IMR-90 (cell line): ENCODE data around the gene BPGM. TPM values are rescaled to one million over a fixed set of nuclear protein-coding genes. Genes with fewer than 3 reads are reported as not detected.

ENCODE experiments used
- ATAC-seq: fragments of 200-7000 bp; cut with Tn5 transposase; 2 replicates; pipeline ENCODE4 v1.9.1; 2020; ENCODE audit warnings: low read depth, mild to moderate bottlenecking, moderate library complexity
- BruUV-seq: library from RNA; stranded (reverse); fragments of 400-500 nt; replicated peaks from 2 replicates; lab custom pipeline; 2021; lab: Mats Ljungman, UMichigan
- CTCF ChIA-PET: fragments of 300-600 bp; formaldehyde crosslinking; extraction: SDS; loops from one replicate; lab custom pipeline; 2021; ENCODE audit warnings: antibody characterized with exemption; lab: Yijun Ruan, JAX
- POLR2A ChIA-PET: fragments of 300-600 bp; sonication (Branson Sonifier 250); formaldehyde crosslinking; loops from one replicate; lab custom pipeline; 2022; ENCODE audit warnings: antibody characterized with exemption; ENCODE audit not compliant: unreplicated experiment; lab: Charles Lee
- DNase-seq: peaks from one replicate; pipeline ENCODE4 v3.0.0; 2013
- H2AFZ ChIP-seq: replicated peaks from 2 replicates; pipeline ENCODE3; 2013; ENCODE audit warnings: low read length, mild to moderate bottlenecking; ENCODE audit not compliant: poor library complexity
- H2AK5ac ChIP-seq: 2 replicates; pipeline ENCODE4 v1.6.1; 2013; ENCODE audit warnings: low read depth, low read length, inconsistent platforms
- H2AK9ac ChIP-seq: replicated peaks from 2 replicates; pipeline ENCODE3; 2013; ENCODE audit warnings: mild to moderate bottlenecking, low read depth, low read length, moderate library complexity; ENCODE audit not compliant: poor library complexity
- H2BK120ac ChIP-seq: 2 replicates; pipeline ENCODE4 v1.6.1; 2013; ENCODE audit warnings: low read depth, low read length, inconsistent platforms
- H2BK15ac ChIP-seq: 3 replicates; pipeline ENCODE4 v1.6.1; 2013; ENCODE audit warnings: low read depth, low read length, inconsistent platforms
- H2BK20ac ChIP-seq: 2 replicates; pipeline ENCODE4 v1.6.1; 2013; ENCODE audit warnings: low read depth, mild to moderate bottlenecking, inconsistent platforms, low read length, moderate library complexity
- H2BK5ac ChIP-seq: 2 replicates; pipeline ENCODE4 v1.6.1; 2013; ENCODE audit warnings: mild to moderate bottlenecking, low read depth, low read length, inconsistent platforms; ENCODE audit not compliant: poor library complexity, severe bottlenecking
- H3K14ac ChIP-seq: replicated peaks from 2 replicates; pipeline ENCODE4 v1.6.1; 2013; ENCODE audit warnings: low read depth, low read length, inconsistent platforms
- H3K18ac ChIP-seq: 2 replicates; pipeline ENCODE4 v1.6.1; 2013; ENCODE audit warnings: low read depth, low read length, control low read depth
- H3K23ac ChIP-seq: 2 replicates; pipeline ENCODE4 v1.6.1; 2013; ENCODE audit warnings: low read depth, low read length, inconsistent platforms
- H3K27ac ChIP-seq: 2 replicates; pipeline ENCODE4 v1.5.1; 2013; ENCODE audit warnings: mild to moderate bottlenecking, control low read depth, low read length; ENCODE audit not compliant: insufficient read depth
- H3K27me3 ChIP-seq: 2 replicates; pipeline ENCODE4 v1.6.1; 2013; ENCODE audit warnings: low read length; ENCODE audit not compliant: control insufficient read depth, insufficient read depth
- H3K36me3 ChIP-seq: 2 replicates; pipeline ENCODE4 v1.6.1; 2013; ENCODE audit warnings: low read length, mixed read lengths; ENCODE audit not compliant: control insufficient read depth, insufficient read depth
- H3K4ac ChIP-seq: 2 replicates; pipeline ENCODE4 v1.6.1; 2013; ENCODE audit warnings: low read depth, low read length, inconsistent platforms
- H3K4me1 ChIP-seq: 2 replicates; pipeline ENCODE4 v1.6.1; 2013; ENCODE audit warnings: low read length, mixed read lengths; ENCODE audit not compliant: control insufficient read depth, insufficient read depth
- H3K4me2 ChIP-seq: 2 replicates; pipeline ENCODE4 v1.6.1; 2013; ENCODE audit warnings: low read depth, mild to moderate bottlenecking, control low read depth, low read length, moderate library complexity
- H3K4me3 ChIP-seq: 2 replicates; pipeline ENCODE4 v1.5.1; 2013; ENCODE audit warnings: low read depth, mild to moderate bottlenecking, control low read depth, low read length, moderate library complexity; ENCODE audit not compliant: insufficient read depth
- H3K56ac ChIP-seq: 2 replicates; pipeline ENCODE4 v1.6.1; 2013; ENCODE audit warnings: low read length, inconsistent platforms; ENCODE audit not compliant: insufficient read depth; ENCODE audit errors: extremely low read depth
- H3K79me1 ChIP-seq, 2 experiments: 2 replicates each; pipeline ENCODE4 v1.6.1; 2013; ENCODE audit warnings: low read length in 2 of 2, inconsistent platforms in 1 of 2, low read depth in 1 of 2
- H3K9ac ChIP-seq: 2 replicates; pipeline ENCODE4 v1.6.1; 2013; ENCODE audit warnings: low read depth, low read length, control low read depth
- H3K9me1 ChIP-seq: 2 replicates; pipeline ENCODE4 v1.6.1; 2013; ENCODE audit warnings: low read length, inconsistent platforms; ENCODE audit not compliant: insufficient read depth
- H3K9me3 ChIP-seq: 2 replicates; pipeline ENCODE4 v1.6.1; 2013; ENCODE audit warnings: low read length; ENCODE audit not compliant: control insufficient read depth, insufficient read depth
- H4K20me1 ChIP-seq: 2 replicates; pipeline ENCODE4 v1.6.1; 2013; ENCODE audit warnings: low read length, inconsistent platforms; ENCODE audit not compliant: insufficient read depth
- H4K5ac ChIP-seq: 2 replicates; pipeline ENCODE4 v1.6.1; 2013; ENCODE audit warnings: mild to moderate bottlenecking, low read depth, low read length, control low read depth
- H4K8ac ChIP-seq, 2 experiments: 2 replicates each; pipeline ENCODE4 v1.6.1; 2013; ENCODE audit warnings: low read depth in 2 of 2, low read length in 2 of 2, control low read depth in 1 of 2, inconsistent platforms in 1 of 2
- H4K91ac ChIP-seq: 2 replicates; pipeline ENCODE4 v1.6.1; 2013; ENCODE audit warnings: low read depth, low read length, inconsistent platforms; ENCODE audit not compliant: insufficient read depth
- MAFK ChIP-seq: IDR thresholded peaks from 2 replicates; pipeline ENCODE4 v1.6.1; 2012; ENCODE audit warnings: low read depth, low read length, improper control_type of control experiment
- MAZ ChIP-seq: IDR thresholded peaks from 2 replicates; pipeline ENCODE4 v1.6.1; 2012; ENCODE audit warnings: low read depth, mild to moderate bottlenecking, low read length, improper control_type of control experiment, moderate library complexity, borderline replicate concordance
- WGBS, 2 experiments: methylation state at CpG; one replicate each; pipeline versions ENCODE4 v1.1.5 to v1.1.7; 2013; ENCODE audit warnings: missing lambda C conversion rate in 2 of 2; ENCODE audit not compliant: insufficient read length in 1 of 2; ENCODE audit errors: extremely low coverage in 2 of 2; 5-methylcytosine and 5-hydroxymethylcytosine counted together
- dilution Hi-C: fragments of 300-500 bp; cut with HindIII; formaldehyde crosslinking; loops from one replicate; pipeline ENCODE4 v1.14.3; 2018; ENCODE audit warnings: low sequenced_read_pairs; ENCODE audit not compliant: unreplicated experiment
- in situ Hi-C: fragments of 300-500 bp; cut with MboI; formaldehyde crosslinking; loops from 3 replicates; pipeline ENCODE4 v1.14.3; 2019; ENCODE audit warnings: low sequenced_read_pairs, inconsistent platforms, mixed read lengths
- intact Hi-C: fragments of 100-400 bp; cut with micrococcal nuclease; formaldehyde crosslinking; loops from 2 replicates; pipeline ENCODE4 v1.10.0; 2022
- polyA plus RNA-seq, 3 experiments: library from polyadenylated mRNA; depleted of rRNA; stranded (reverse); fragments of >200 nt; gene quantifications; 2 replicates each; pipeline ENCODE4 v1.2.3, GENCODE V29; 2012; ENCODE audit warnings: low replicate concordance in 1 of 3
- total RNA-seq: library from RNA; depleted of rRNA; stranded (reverse); fragments of >200 nt; gene quantifications from 2 replicates; pipeline ENCODE4 v1.2.3, GENCODE V29; 2012

Gene BPGM
- total and polyA plus RNA-seq, 2 of the 4 experiments (the other 2 are of a cell fraction) = 18.8 to 20.0 TPM

GRCh38 chr7:134702366-134703240, 56.0 kb downstream of the BPGM start:
- Histone ChIP-seq H2BK5ac (no peak overlapping the region), H3K36me3 (no peaks in the 10 kb centered on the region), H3K27me3 (no peaks in the 10 kb centered on the region), H3K23ac (no peak overlapping the region), H3K4me3 (no peak overlapping the region), H3K56ac (no peak overlapping the region), H4K8ac (no peak overlapping the region), H3K18ac (no peak overlapping the region), H3K4me1 (no peaks in the 10 kb centered on the region), H3K9me3 (no peaks in the 10 kb centered on the region), H3K27ac (no peak overlapping the region), H4K5ac (no peak overlapping the region; the same call in 1 of the 2 replicates), H3K14ac (0 out of 2 replicates have a peak overlapping the region, but pooled peaks have one; percentile 10), H3K9me1 (no peaks in the 10 kb centered on the region), H3K4me2 (no peak overlapping the region), H4K91ac (no peak overlapping the region), H4K20me1 (no peaks in the 10 kb centered on the region), H2BK20ac (peak overlapping the region; percentile 52; the same call in 1 of the 2 replicates), H2AK5ac (no peak overlapping the region), H2BK120ac (0 out of 2 replicates have a peak overlapping the region, but pooled peaks have one; percentile 6), H2AFZ (no peak overlapping the region), H3K9ac (no peak overlapping the region), H3K4ac (no peak overlapping the region), H2BK15ac (peak overlapping the region; percentile 54; the same call in 1 of the 3 replicates), H2AK9ac (no peak overlapping the region), H3K79me1 (no peaks in the 10 kb centered on the region)
- in situ Hi-C loops (no loop called here), dilution Hi-C loops (no loop called here), intact Hi-C loops (no loop called here)
- DNase-seq (no peak), ATAC-seq (0 out of 2 replicates have a peak, but pooled peaks have one; percentile 25)
- 50% methylated on average over 2 of the region's 10 CpGs; no CpG with 5 or more reads in 1 of the 2 experiments for WGBS, 2 experiments
- ChIA-PET CTCF (interaction anchor here (2.9 kb wide), 1 partner anchor 12 kb away, joined by 11 read pairs; no protein-coding TSS in a partner anchor), POLR2A (no interaction called here)
- TF ChIP-seq MAFK (peak; percentile 36; the same call in 1 of the 2 replicates), MAZ (no peak)
- no TSS peak for BruUV-seq
